ENCODE measurements around the gene TRIM26.

- TF ChIP-seq, protein P1, sequence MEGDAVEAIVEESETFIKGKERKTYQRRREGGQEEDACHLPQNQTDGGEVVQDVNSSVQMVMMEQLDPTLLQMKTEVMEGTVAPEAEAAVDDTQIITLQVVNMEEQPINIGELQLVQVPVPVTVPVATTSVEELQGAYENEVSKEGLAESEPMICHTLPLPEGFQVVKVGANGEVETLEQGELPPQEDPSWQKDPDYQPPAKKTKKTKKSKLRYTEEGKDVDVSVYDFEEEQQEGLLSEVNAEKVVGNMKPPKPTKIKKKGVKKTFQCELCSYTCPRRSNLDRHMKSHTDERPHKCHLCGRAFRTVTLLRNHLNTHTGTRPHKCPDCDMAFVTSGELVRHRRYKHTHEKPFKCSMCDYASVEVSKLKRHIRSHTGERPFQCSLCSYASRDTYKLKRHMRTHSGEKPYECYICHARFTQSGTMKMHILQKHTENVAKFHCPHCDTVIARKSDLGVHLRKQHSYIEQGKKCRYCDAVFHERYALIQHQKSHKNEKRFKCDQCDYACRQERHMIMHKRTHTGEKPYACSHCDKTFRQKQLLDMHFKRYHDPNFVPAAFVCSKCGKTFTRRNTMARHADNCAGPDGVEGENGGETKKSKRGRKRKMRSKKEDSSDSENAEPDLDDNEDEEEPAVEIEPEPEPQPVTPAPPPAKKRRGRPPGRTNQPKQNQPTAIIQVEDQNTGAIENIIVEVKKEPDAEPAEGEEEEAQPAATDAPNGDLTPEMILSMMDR (IDR thresholded peaks at IDR 0.05 in 4 of 5, conservative IDR thresholded peaks at IDR 0.05 in 1 of 5) = no peak
- no peak for TF ChIP-seq POLR2A (IDR thresholded peaks at IDR 0.05)
Observed at GRCh38 chr6:30211899-30212298, 1.3 kb downstream of the TRIM26 start.

Data from gastrocnemius medialis (tissue), 4 donors.